GM12873 (cell line): ENCODE measurements around the gene B3GALT6.

ENCODE experiments used
- CTCF ChIP-seq: IDR thresholded peaks from 2 replicates; pipeline ENCODE4 v1.5.1; 2012; ENCODE audit warnings: low read depth, mild to moderate bottlenecking, moderate library complexity, low read length, control low read depth; ENCODE audit not compliant: insufficient read depth; ENCODE audit errors: missing control alignments

Gene B3GALT6

GRCh38 chr1:1228187-1228586, 3.9 kb upstream of the B3GALT6 start:
- TF ChIP-seq CTCF, result no peak

GRCh38 chr1:1228596-1229321, 3.3 kb upstream of the B3GALT6 start:
- no peak for TF ChIP-seq CTCF

- no peak for TF ChIP-seq CTCF
Observed at GRCh38 chr1:1229770-1230169, 2.3 kb upstream of the B3GALT6 start.

GRCh38 chr1:1230656-1231399, 1.2 kb upstream of the B3GALT6 start:
- peak; percentile 18 for TF ChIP-seq CTCF

GRCh38 chr1:1231400-1232207, 433 bp upstream of the B3GALT6 start, which contains the start of gene SDF4:
SDF4 (minus strand) TSS chr1:1232001; CDS start chr1:1228772, 3,229 bp downstream.
- TF ChIP-seq CTCF, result no peak

- TF ChIP-seq CTCF, result no peak
Observed at GRCh38 chr1:1232796-1233566, 944 bp downstream of the B3GALT6 start.
